K562 (cell line): Measurements from ENCODE around the gene UCN. TPM values are rescaled to one million over a fixed set of nuclear protein-coding genes. Genes with fewer than 3 reads are reported as not detected.
"Not testable (repeated sequence)": the region's sequence is repeated elsewhere in the genome, so short reads cannot be mapped to it uniquely, and the experiment has no call there.

Experiments used
- ATAC-seq: fragments of 200-7000 bp; cut with Tn5 transposase; 3 replicates; pipeline ENCODE4 v1.9.1; 2020; ENCODE audit warnings: moderate library complexity
- BruUV-seq: library from RNA; stranded (reverse); fragments of 400-500 nt; replicated peaks from 2 replicates; lab custom pipeline; 2021; lab: Mats Ljungman, UMichigan
- CTCF ChIA-PET: fragments of 300-600 bp; formaldehyde crosslinking; extraction: SDS; loops from one replicate; lab custom pipeline; 2021; ENCODE audit warnings: low intra/inter-chr PET ratio; lab: Yijun Ruan, JAX
- POLR2A ChIA-PET: fragments of 300-600, 350-650 bp; sonication (Branson Sonifier 250); formaldehyde crosslinking; extraction: SDS; loops from one replicate; lab custom pipeline; 2021; ENCODE audit warnings: antibody characterized with exemption, inconsistent platforms; lab: Yijun Ruan, JAX
- DNase-seq, 4 experiments: peaks; one replicate each; pipeline versions ENCODE4 v3.0.0 to v3.0.0-alpha.2; 2011 to 2018; ENCODE audit warnings: low spot score in 3 of 4, mixed read lengths in 3 of 4; ENCODE audit errors: extremely low read depth in 1 of 4
- FAIRE-seq: peaks from 2 replicates; lab custom pipeline; 2011; peaks lifted over from hg19 to GRCh38; lab: Jason Lieb, UNC
- H2AFZ ChIP-seq: 2 replicates; pipeline ENCODE4 v1.6.0; 2011; ENCODE audit warnings: low read depth, low read length, control low read depth, inconsistent platforms
- H3K27ac ChIP-seq: fragments of 200-600 bp; 3 replicates; pipeline ENCODE4 v1.8.0; 2011; ENCODE audit warnings: low read depth, mild to moderate bottlenecking, control low read depth, inconsistent platforms, low read length, moderate library complexity, mixed read lengths; ENCODE audit errors: extremely low read depth
- H3K27me3 ChIP-seq, 2 experiments: fragments of 300-600 bp in 1 of 2; 2 replicates in 1 of 2; 3 replicates in 1 of 2; pipeline versions ENCODE4 v1.6.0 to v1.8.0; 2011; ENCODE audit warnings: inconsistent platforms in 2 of 2, low read length in 2 of 2, mild to moderate bottlenecking in 1 of 2, mixed read lengths in 1 of 2, moderate library complexity in 1 of 2; ENCODE audit not compliant: control insufficient read depth in 2 of 2, insufficient read depth in 2 of 2
- H3K36me3 ChIP-seq: fragments of 300-600 bp; 3 replicates; pipeline ENCODE4 v1.8.0; 2011; ENCODE audit warnings: mild to moderate bottlenecking, low read length, inconsistent platforms; ENCODE audit not compliant: control insufficient read depth, insufficient read depth
- H3K4me1 ChIP-seq, 2 experiments: fragments of 200-600 bp in 1 of 2; replicated peaks in 1 of 2; 2 replicates in 1 of 2; 3 replicates in 1 of 2; pipeline versions ENCODE4 v1.5.1 to v1.8.0; 2011; ENCODE audit warnings: inconsistent platforms in 2 of 2, low read length in 2 of 2, mild to moderate bottlenecking in 1 of 2, mixed read lengths in 1 of 2, moderate library complexity in 1 of 2; ENCODE audit not compliant: control insufficient read depth in 2 of 2, insufficient read depth in 2 of 2
- H3K4me2 ChIP-seq: 2 replicates; pipeline ENCODE4 v1.6.1; 2011; ENCODE audit warnings: low read length, control low read depth, inconsistent platforms, mixed read lengths; ENCODE audit not compliant: insufficient read depth
- H3K4me3 ChIP-seq: fragments of 200-600 bp; sonication (generic), shearing (Covaris generic); 2 replicates; pipeline ENCODE4 v1.5.1; 2016; ENCODE audit warnings: control low read depth, inconsistent platforms
- H3K79me2 ChIP-seq: fragments of 200-600 bp; 3 replicates; pipeline ENCODE4 v1.8.0; 2011; ENCODE audit warnings: low read length, inconsistent platforms; ENCODE audit not compliant: control insufficient read depth, insufficient read depth
- H3K9ac ChIP-seq, 2 experiments: 2 replicates each; pipeline versions ENCODE4 v1.6.0 to v1.6.1; 2011; ENCODE audit warnings: low read depth in 2 of 2, low read length in 2 of 2, control low read depth in 1 of 2, inconsistent platforms in 1 of 2, mild to moderate bottlenecking in 1 of 2, mixed read lengths in 1 of 2; ENCODE audit not compliant: insufficient read depth in 1 of 2
- H3K9me1 ChIP-seq: one replicate; pipeline ENCODE4 v1.6.0; 2011; ENCODE audit warnings: inconsistent platforms, mild to moderate bottlenecking, low read length, moderate library complexity; ENCODE audit not compliant: control insufficient read depth, insufficient read depth
- H3K9me3 ChIP-seq: replicated peaks from 2 replicates; pipeline ENCODE4 v1.5.1; 2011; ENCODE audit warnings: low read depth, low read length, inconsistent platforms; ENCODE audit not compliant: control insufficient read depth, insufficient read depth
- H4K20me1 ChIP-seq: replicated peaks from 2 replicates; pipeline ENCODE4 v1.6.1; 2011; ENCODE audit warnings: low read length, inconsistent platforms, mixed read lengths; ENCODE audit not compliant: control insufficient read depth, insufficient read depth
- EGR1 ChIP-seq: fragments of 450-650 bp; conservative IDR thresholded peaks from 2 replicates; pipeline ENCODE4 v1.6.1; 2017; ENCODE audit warnings: mild to moderate bottlenecking
- ZBTB11 ChIP-seq, 3 experiments: fragments of 200-800 bp in 1 of 3; fragments of 250-450 bp in 1 of 3; fragments of 450-650 bp in 1 of 3; sonication (Bioruptor Pico) in 1 of 3; sonication (Bioruptor generic) in 1 of 3; formaldehyde crosslinking in 1 of 3; IDR thresholded peaks; 2 replicates each; pipeline versions ENCODE4 v1.6.1 to v1.8.0; 2016 to 2022; ENCODE audit warnings: mild to moderate bottlenecking in 2 of 3, missing genetic modification characterization in 2 of 3, missing compliant biosample characterization in 1 of 3, moderate library complexity in 1 of 3
- ZFP36 ChIP-seq: fragments of 150-350 bp; IDR thresholded peaks from 2 replicates; pipeline ENCODE4 v1.6.1; 2018; ENCODE audit warnings: low read length, low read depth; ENCODE audit not compliant: partially characterized antibody
- ZNF316 ChIP-seq: fragments of 450-650 bp; IDR thresholded peaks from 2 replicates; pipeline ENCODE4 v1.6.1; 2016
- whole genome bisulfite sequencing: fragments of 100-300 bp; shearing (Covaris generic); methylation state at CpG from one replicate; pipeline ENCODE4 v1.1.6; 2016; ENCODE audit warnings: low coverage, mixed read lengths; ENCODE audit not compliant: insufficient coverage; ENCODE audit errors: missing lambda C conversion rate; 5-methylcytosine and 5-hydroxymethylcytosine counted together
- in situ Hi-C: fragments of 300-500 bp; cut with MboI; formaldehyde crosslinking; loops from 4 replicates; pipeline ENCODE4 v1.15.0; 2018; ENCODE audit warnings: inconsistent platforms, mixed read lengths
- intact Hi-C: fragments of 100-400 bp; cut with micrococcal nuclease; formaldehyde crosslinking; loops from 2 replicates; pipeline ENCODE4 v1.14.2; 2022
- polyA plus RNA-seq, 8 experiments: library from polyadenylated mRNA; depleted of rRNA in 4 of 8; stranded (reverse) in 5 of 8; unstranded in 3 of 8; fragments of >200 nt; fragmentation: Nextera tagmentation in 2 of 8; fragmentation: Illumina TruSeq in 1 of 8; extraction: Ambion mirVana in 2 of 8; extraction: Trizol in 1 of 8; gene quantifications; 2 replicates each; pipeline versions ENCODE4 v1.2.1 to v1.2.3, GENCODE V29; 2011 to 2014; ENCODE audit warnings: inconsistent platforms in 1 of 8, missing spikeins in 1 of 8
- total RNA-seq, 7 experiments: library from RNA; depleted of rRNA in 6 of 7; stranded (reverse); fragments of >200 nt in 6 of 7; fragmentation: Illumina TruSeq in 2 of 7; extraction: Trizol in 2 of 7; gene quantifications; 2 replicates each; pipeline versions ENCODE4 v1.2.1 to v1.2.3, GENCODE V29; 2011 to 2021; ENCODE audit warnings: low replicate concordance in 1 of 7

Gene UCN
- total and polyA plus RNA-seq, 9 of the 15 experiments (the other 6 are each of a cell fraction or from before 2014, with no cell fraction given), result 0.10 to 2.7 (median 0.43) TPM

- CTCF ChIA-PET, H3K4me2 ChIP-seq, intact Hi-C loops, FAIRE-seq, H3K27ac ChIP-seq, H3K4me3 ChIP-seq, H3K36me3 ChIP-seq, BruUV-seq, ATAC-seq, H3K9me1 ChIP-seq, POLR2A ChIA-PET, H4K20me1 ChIP-seq, H2AFZ ChIP-seq, H3K9me3 ChIP-seq, in situ Hi-C loops, H3K79me2 ChIP-seq, DNase-seq, H3K9ac ChIP-seq: not testable (repeated sequence)
- H3K4me1 ChIP-seq, result peaks cover 19 to 25% of the 10 kb centered on the region in 2 experiments
- WGBS, result 30% methylated on average over 13 of the region's 13 CpGs
- 0 out of 2 replicates have a peak, but pooled peaks have one; percentile 29 for TF ChIP-seq EGR1
- H3K27me3 ChIP-seq, result peaks cover 11 to 15% of the 10 kb centered on the region in 2 experiments; a peak in 4 of 5 replicates
Observed at GRCh38 chr2:27268296-27268695, 39.9 kb downstream of the UCN start.

GRCh38 chr2:27265536-27265870 is 42.7 kb downstream of the UCN start:
- no peaks in the 10 kb centered on the region for H3K79me2 ChIP-seq
- ATAC-seq, result no peak
- TF ChIP-seq ZFP36 (peak; percentile 84), ZBTB11 (CRISPR knock-in tag; IDR thresholded peaks at IDR 0.05) (no peak), ZNF316 (peak; percentile 52)
- peaks cover 1 to 35% of the 10 kb centered on the region in 2 experiments; a peak in 4 of 5 replicates for H3K4me1 ChIP-seq
- CTCF ChIA-PET, result no interaction called here
- no peaks in the 10 kb centered on the region; the same call in 1 of the 2 replicates for H3K9me3 ChIP-seq
- H3K4me3 ChIP-seq, result no peak overlapping the region
- in situ Hi-C loops, result no loop called here
- no peak overlapping the region for H3K9ac ChIP-seq
- no peak overlapping the region; the same call in 1 of the 2 replicates for H2AFZ ChIP-seq
- no peak for DNase-seq
- H4K20me1 ChIP-seq, result no peaks in the 10 kb centered on the region
- FAIRE-seq, result no peak
- H3K9me1 ChIP-seq, result no peaks in the 10 kb centered on the region
- no TSS peak for BruUV-seq
- POLR2A ChIA-PET, result interaction anchor here (1.2 kb wide), 1 partner anchor 27 kb away, joined by 4 read pairs; no protein-coding TSS in a partner anchor
- intact Hi-C loops, result no loop called here
- no peaks in the 10 kb centered on the region for H3K36me3 ChIP-seq
- no peak overlapping the region for H3K27ac ChIP-seq
- peaks cover 31 to 36% of the 10 kb centered on the region in 2 experiments; a peak in 4 of 5 replicates for H3K27me3 ChIP-seq
- no peak overlapping the region for H3K4me2 ChIP-seq
